ENCODE measurements around the gene NCOA7. TPM values are rescaled to one million over a fixed set of nuclear protein-coding genes. Genes with fewer than 3 reads are reported as not detected.

The NCOA7 gene
- total RNA-seq, 1 experiment from 2014 or later: 14.4 TPM

DNA sequence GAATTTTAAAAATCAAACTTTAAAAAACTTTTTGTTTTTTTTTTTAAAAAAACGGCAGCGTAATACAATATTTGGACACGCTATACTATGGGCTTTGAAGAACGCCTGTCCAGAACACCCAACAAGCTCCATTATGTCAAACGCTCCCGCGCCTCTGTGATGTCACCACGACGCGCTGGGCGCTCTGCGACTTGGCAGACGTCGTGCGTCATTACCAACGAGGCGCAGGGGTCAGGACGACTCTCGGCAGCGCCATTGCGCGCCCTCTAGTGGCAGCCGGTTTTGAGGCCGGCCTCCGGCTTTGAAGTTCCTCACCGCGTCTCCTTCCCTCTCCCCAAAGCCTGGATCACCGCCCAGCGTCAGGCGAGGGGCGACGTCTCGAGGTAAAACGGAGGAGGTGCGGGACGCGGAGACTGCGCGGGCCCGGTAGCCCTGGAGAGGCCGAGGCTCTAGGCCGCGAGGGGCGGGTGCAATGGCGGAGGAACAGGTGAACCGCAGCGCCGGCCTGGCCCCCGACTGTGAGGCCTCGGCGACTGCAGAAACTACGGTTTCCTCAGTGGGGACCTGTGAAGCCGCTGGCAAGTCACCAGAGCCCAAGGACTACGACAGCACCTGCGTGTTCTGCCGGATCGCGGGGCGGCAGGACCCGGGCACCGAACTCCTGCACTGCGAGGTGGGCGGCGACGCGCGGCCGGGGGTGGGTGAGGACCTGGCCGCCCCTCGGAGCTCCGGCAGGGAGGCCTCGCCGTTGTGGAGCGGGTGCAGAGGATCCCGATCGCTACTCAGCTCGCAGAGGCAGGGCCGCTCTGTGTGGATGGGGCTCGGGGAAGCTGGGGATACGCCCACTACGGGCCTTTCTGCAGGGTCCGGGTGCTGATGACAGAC lies 166.0 kb downstream of the NCOA7 start, which contains the start of gene HINT3:
HINT3 (plus strand) TSS at position 265 of the 885 bp plus-strand sequence; CDS start at position 473, 208 bp downstream.
- peaks cover 4% of the 10 kb centered on the region; the same call in 1 of the 2 replicates for H3K4me1 Mint-ChIP-seq
- no peaks in the 10 kb centered on the region for H3K27me3 Mint-ChIP-seq (ENCODE audit: low read depth)
- ATAC-seq: peak; percentile 74
- POLR2A ChIA-PET: interaction anchor here (1.0 to 3.1 kb wide), 3 partner anchors 9 to 166 kb away, joined by 3 to 14 read pairs (median 11); partner anchors contain the start of genes NCOA7 and TRMT11
- no peak within 1 kb of the TSS; the same call in none of the 2 replicates for H3K27ac Mint-ChIP-seq
- no peak within 1 kb of the TSS for H3K4me3 Mint-ChIP-seq
- H3K36me3 Mint-ChIP-seq: peaks cover 4% of the 10 kb centered on the region; the same call in 1 of the 2 replicates
- peak; percentile 99 for DNase-seq (ENCODE audit: low spot score)
- CTCF ChIA-PET: interaction anchor here (0.5 to 3.0 kb wide), 56 partner anchors 8 to 1341 kb away, joined by 3 to 42 read pairs (median 4); partner anchors contain the start of genes HDDC2, NCOA7 and TRMT11
- H3K9me3 Mint-ChIP-seq: peaks cover 8% of the 10 kb centered on the region
- TF ChIP-seq CREM (CRISPR knock-in tag; IDR thresholded peaks at IDR 0.05) (peak; percentile 97), ATF1 (CRISPR knock-in tag; IDR thresholded peaks at IDR 0.05) (peak; percentile 8; the same call in 1 of the 2 replicates), KAT7 (CRISPR knock-in tag; IDR thresholded peaks at IDR 0.05; ENCODE audit: borderline replicate concordance) (peak; percentile 97; the same call in 1 of the 2 replicates), MXD4 (CRISPR knock-in tag; IDR thresholded peaks at IDR 0.05; ENCODE audit: borderline replicate concordance) (no peak), MYBL2 (CRISPR knock-in tag; IDR thresholded peaks at IDR 0.05) (peak; percentile 89; the same call in 1 of the 2 replicates), ZNF423 (CRISPR knock-in tag; IDR thresholded peaks at IDR 0.05) (0 out of 2 replicates have a peak, but pooled peaks have one; percentile 2), EMX1 (CRISPR knock-in tag; IDR thresholded peaks at IDR 0.05) (no peak), CBFB (CRISPR knock-in tag; IDR thresholded peaks at IDR 0.05; ENCODE audit: low read depth) (no peak), ATF2 (CRISPR knock-in tag; IDR thresholded peaks at IDR 0.05; ENCODE audit: borderline replicate concordance, low read depth) (no peak), SMAD3 (CRISPR knock-in tag; IDR thresholded peaks at IDR 0.05; ENCODE audit: borderline replicate concordance) (no peak), ERG (CRISPR knock-in tag; IDR thresholded peaks at IDR 0.05) (no peak), ETV6 (CRISPR knock-in tag; IDR thresholded peaks at IDR 0.05) (peak; percentile 95), ATF3 (CRISPR knock-in tag; conservative IDR thresholded peaks at IDR 0.05) (no peak), ZNF317 (CRISPR knock-in tag; IDR thresholded peaks at IDR 0.05; ENCODE audit: borderline replicate concordance, low read depth) (no peak), HMGA2 (CRISPR knock-in tag; IDR thresholded peaks at IDR 0.05) (no peak), NFATC4 (CRISPR knock-in tag; IDR thresholded peaks at IDR 0.05) (no peak), JAZF1 (CRISPR knock-in tag; IDR thresholded peaks at IDR 0.05) (no peak)
- TF ChIP-seq, protein P1, sequence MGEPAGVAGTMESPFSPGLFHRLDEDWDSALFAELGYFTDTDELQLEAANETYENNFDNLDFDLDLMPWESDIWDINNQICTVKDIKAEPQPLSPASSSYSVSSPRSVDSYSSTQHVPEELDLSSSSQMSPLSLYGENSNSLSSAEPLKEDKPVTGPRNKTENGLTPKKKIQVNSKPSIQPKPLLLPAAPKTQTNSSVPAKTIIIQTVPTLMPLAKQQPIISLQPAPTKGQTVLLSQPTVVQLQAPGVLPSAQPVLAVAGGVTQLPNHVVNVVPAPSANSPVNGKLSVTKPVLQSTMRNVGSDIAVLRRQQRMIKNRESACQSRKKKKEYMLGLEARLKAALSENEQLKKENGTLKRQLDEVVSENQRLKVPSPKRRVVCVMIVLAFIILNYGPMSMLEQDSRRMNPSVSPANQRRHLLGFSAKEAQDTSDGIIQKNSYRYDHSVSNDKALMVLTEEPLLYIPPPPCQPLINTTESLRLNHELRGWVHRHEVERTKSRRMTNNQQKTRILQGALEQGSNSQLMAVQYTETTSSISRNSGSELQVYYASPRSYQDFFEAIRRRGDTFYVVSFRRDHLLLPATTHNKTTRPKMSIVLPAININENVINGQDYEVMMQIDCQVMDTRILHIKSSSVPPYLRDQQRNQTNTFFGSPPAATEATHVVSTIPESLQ (CRISPR knock-in tag; IDR thresholded peaks at IDR 0.05): no peak
- TF ChIP-seq, protein P2, sequence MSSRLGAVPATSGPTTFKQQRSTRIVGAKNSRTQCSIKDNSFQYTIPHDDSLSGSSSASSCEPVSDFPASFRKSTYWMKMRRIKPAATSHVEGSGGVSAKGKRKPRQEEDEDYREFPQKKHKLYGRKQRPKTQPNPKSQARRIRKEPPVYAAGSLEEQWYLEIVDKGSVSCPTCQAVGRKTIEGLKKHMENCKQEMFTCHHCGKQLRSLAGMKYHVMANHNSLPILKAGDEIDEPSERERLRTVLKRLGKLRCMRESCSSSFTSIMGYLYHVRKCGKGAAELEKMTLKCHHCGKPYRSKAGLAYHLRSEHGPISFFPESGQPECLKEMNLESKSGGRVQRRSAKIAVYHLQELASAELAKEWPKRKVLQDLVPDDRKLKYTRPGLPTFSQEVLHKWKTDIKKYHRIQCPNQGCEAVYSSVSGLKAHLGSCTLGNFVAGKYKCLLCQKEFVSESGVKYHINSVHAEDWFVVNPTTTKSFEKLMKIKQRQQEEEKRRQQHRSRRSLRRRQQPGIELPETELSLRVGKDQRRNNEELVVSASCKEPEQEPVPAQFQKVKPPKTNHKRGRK (CRISPR knock-in tag; IDR thresholded peaks at IDR 0.05; ENCODE audit: borderline replicate concordance): no peak
- TF ChIP-seq, protein P3, sequence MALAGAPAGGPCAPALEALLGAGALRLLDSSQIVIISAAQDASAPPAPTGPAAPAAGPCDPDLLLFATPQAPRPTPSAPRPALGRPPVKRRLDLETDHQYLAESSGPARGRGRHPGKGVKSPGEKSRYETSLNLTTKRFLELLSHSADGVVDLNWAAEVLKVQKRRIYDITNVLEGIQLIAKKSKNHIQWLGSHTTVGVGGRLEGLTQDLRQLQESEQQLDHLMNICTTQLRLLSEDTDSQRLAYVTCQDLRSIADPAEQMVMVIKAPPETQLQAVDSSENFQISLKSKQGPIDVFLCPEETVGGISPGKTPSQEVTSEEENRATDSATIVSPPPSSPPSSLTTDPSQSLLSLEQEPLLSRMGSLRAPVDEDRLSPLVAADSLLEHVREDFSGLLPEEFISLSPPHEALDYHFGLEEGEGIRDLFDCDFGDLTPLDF (CRISPR knock-in tag; IDR thresholded peaks at IDR 0.05): no peak; the same call in 1 of the 2 replicates
- TF ChIP-seq, protein P4, sequence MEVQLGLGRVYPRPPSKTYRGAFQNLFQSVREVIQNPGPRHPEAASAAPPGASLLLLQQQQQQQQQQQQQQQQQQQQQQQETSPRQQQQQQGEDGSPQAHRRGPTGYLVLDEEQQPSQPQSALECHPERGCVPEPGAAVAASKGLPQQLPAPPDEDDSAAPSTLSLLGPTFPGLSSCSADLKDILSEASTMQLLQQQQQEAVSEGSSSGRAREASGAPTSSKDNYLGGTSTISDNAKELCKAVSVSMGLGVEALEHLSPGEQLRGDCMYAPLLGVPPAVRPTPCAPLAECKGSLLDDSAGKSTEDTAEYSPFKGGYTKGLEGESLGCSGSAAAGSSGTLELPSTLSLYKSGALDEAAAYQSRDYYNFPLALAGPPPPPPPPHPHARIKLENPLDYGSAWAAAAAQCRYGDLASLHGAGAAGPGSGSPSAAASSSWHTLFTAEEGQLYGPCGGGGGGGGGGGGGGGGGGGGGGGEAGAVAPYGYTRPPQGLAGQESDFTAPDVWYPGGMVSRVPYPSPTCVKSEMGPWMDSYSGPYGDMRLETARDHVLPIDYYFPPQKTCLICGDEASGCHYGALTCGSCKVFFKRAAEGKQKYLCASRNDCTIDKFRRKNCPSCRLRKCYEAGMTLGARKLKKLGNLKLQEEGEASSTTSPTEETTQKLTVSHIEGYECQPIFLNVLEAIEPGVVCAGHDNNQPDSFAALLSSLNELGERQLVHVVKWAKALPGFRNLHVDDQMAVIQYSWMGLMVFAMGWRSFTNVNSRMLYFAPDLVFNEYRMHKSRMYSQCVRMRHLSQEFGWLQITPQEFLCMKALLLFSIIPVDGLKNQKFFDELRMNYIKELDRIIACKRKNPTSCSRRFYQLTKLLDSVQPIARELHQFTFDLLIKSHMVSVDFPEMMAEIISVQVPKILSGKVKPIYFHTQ (CRISPR knock-in tag; IDR thresholded peaks at IDR 0.05): no peak
- TF ChIP-seq, protein P5, sequence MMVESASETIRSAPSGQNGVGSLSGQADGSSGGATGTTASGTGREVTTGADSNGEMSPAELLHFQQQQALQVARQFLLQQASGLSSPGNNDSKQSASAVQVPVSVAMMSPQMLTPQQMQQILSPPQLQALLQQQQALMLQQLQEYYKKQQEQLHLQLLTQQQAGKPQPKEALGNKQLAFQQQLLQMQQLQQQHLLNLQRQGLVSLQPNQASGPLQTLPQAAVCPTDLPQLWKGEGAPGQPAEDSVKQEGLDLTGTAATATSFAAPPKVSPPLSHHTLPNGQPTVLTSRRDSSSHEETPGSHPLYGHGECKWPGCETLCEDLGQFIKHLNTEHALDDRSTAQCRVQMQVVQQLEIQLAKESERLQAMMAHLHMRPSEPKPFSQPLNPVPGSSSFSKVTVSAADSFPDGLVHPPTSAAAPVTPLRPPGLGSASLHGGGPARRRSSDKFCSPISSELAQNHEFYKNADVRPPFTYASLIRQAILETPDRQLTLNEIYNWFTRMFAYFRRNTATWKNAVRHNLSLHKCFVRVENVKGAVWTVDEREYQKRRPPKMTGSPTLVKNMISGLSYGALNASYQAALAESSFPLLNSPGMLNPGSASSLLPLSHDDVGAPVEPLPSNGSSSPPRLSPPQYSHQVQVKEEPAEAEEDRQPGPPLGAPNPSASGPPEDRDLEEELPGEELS (CRISPR knock-in tag; IDR thresholded peaks at IDR 0.05): no peak; the same call in 1 of the 2 replicates
